Measurements from ENCODE around the gene CATSPER1.

- TF ChIP-seq CTCF (conservative IDR thresholded peaks at IDR 0.05; ENCODE audit: low read depth, low read length) = no peak
- no peak for TF ChIP-seq EZH2 (IDR thresholded peaks at IDR 0.05; ENCODE audit: borderline replicate concordance, low read depth, low read length, poor library complexity, severe bottlenecking)
Observed at GRCh38 chr11:66011239-66011784, 15.0 kb downstream of the CATSPER1 start.

All from A673 (cell line).